Urothelium cell line (cell line): ENCODE measurements around the gene KPNA2.
"Not testable (repeated sequence)": the region's sequence is repeated elsewhere in the genome, so short reads cannot be mapped to it uniquely, and the experiment has no call there.

Experiments used
- DNase-seq: peaks from one replicate; pipeline ENCODE4 v3.0.0; 2011; ENCODE audit warnings: low spot score, mixed read lengths
- FAIRE-seq: peaks from 2 replicates; lab custom pipeline; 2011; peaks lifted over from hg19 to GRCh38; lab: Jason Lieb, UNC

Gene KPNA2

GRCh38 chr17:68035523-68036303 is at the start of gene KPNA2:
Gene KPNA2 (plus strand): TSS chr17:68035735. CDS start chr17:68037133, 1,398 bp downstream.
- DNase-seq (peak; percentile 98), FAIRE-seq (peak; percentile 42)

- FAIRE-seq (no peak), DNase-seq (no peak)
These were observed 44.6 kb upstream of the KPNA2 start for GRCh38 chr17:67990909-67991308.

GRCh38 chr17:67992548-67993152 is 42.9 kb upstream of the KPNA2 start:
- DNase-seq = no peak
- peak; percentile 50 for FAIRE-seq

- DNase-seq (peak; percentile 96), FAIRE-seq (peak; percentile 42)
These were observed 42.2 kb upstream of the KPNA2 start for GRCh38 chr17:67993153-67993997.

GRCh38 chr17:67993998-67994361 is 41.6 kb upstream of the KPNA2 start:
- no peak for FAIRE-seq
- DNase-seq = peak; percentile 58

GRCh38 chr17:67994817-67995569 is 40.5 kb upstream of the KPNA2 start:
- no peak for FAIRE-seq
- no peak for DNase-seq

- FAIRE-seq = no peak
- DNase-seq = no peak
These were observed 39.8 kb upstream of the KPNA2 start for GRCh38 chr17:67995570-67996263.

- not testable (repeated sequence) for DNase-seq, FAIRE-seq
These were observed 39.0 kb upstream of the KPNA2 start, which contains the start of gene C17orf58 for GRCh38 chr17:67996301-67997171. Gene C17orf58 (minus strand): TSS chr17:67996469. CDS start chr17:67996198, 271 bp downstream.

GRCh38 chr17:67998466-67998865 is 37.1 kb upstream of the KPNA2 start:
- FAIRE-seq = no peak

GRCh38 chr17:67999291-67999911 is 36.1 kb upstream of the KPNA2 start:
- FAIRE-seq = no peak
- peak; percentile 28 for DNase-seq

More at GRCh38 chr17:67998466-67998865, 37.1 kb upstream of the KPNA2 start:
- DNase-seq = no peak

GRCh38 chr17:68004201-68004600 is 31.3 kb upstream of the KPNA2 start:
- FAIRE-seq = no peak

GRCh38 chr17:68006797-68007196 is 28.7 kb upstream of the KPNA2 start:
- FAIRE-seq = no peak

More at GRCh38 chr17:68004201-68004600, 31.3 kb upstream of the KPNA2 start:
- no peak for DNase-seq

GRCh38 chr17:68011199-68011665 is 24.3 kb upstream of the KPNA2 start:
- DNase-seq = peak; percentile 50
- FAIRE-seq = no peak

More at GRCh38 chr17:68006797-68007196, 28.7 kb upstream of the KPNA2 start:
- no peak for DNase-seq

GRCh38 chr17:68013385-68013784 is 22.1 kb upstream of the KPNA2 start:
- FAIRE-seq = no peak

GRCh38 chr17:68015081-68015723 is 20.3 kb upstream of the KPNA2 start:
- FAIRE-seq (no peak), DNase-seq (no peak)

More at GRCh38 chr17:68013385-68013784, 22.1 kb upstream of the KPNA2 start:
- no peak for DNase-seq

- no peak for FAIRE-seq
These were observed 18.7 kb upstream of the KPNA2 start for GRCh38 chr17:68016838-68017237.

GRCh38 chr17:68018493-68018892 is 17.0 kb upstream of the KPNA2 start:
- not testable (repeated sequence) for FAIRE-seq, DNase-seq

More at GRCh38 chr17:68016838-68017237, 18.7 kb upstream of the KPNA2 start:
- no peak for DNase-seq

GRCh38 chr17:68019336-68019674 is 16.2 kb upstream of the KPNA2 start:
- DNase-seq (no peak), FAIRE-seq (no peak)
